ENCODE results near the gene EDAR. TPM values are rescaled to one million over a fixed set of nuclear protein-coding genes. Genes with fewer than 3 reads are reported as not detected.

The EDAR gene
- total and polyA plus RNA-seq, 10 of the 15 experiments (the other 5 are each of a cell fraction or from before 2014, with no cell fraction given): 0.04 TPM; not detected in 9

- no peaks in the 10 kb centered on the region for H4K20me1 ChIP-seq (ENCODE audit: control insufficient read depth, insufficient read depth)
- no peaks in the 10 kb centered on the region for H3K36me3 ChIP-seq (ENCODE audit: control insufficient read depth in 2 of 2, insufficient read depth in 2 of 2, low read length in 1 of 2)
- H3K9me3 ChIP-seq (replicated peaks; ENCODE audit: control insufficient read depth, insufficient read depth, low read length): no peaks in the 10 kb centered on the region
- H3K9ac ChIP-seq (ENCODE audit: control insufficient read depth, insufficient read depth, low read length): no peak overlapping the region
- H2AFZ ChIP-seq (ENCODE audit: control insufficient read depth, low read depth, low read length): no peak overlapping the region
- ChIA-PET POLR2A (no interaction called here), RAD21 (ENCODE audit: unreplicated experiment) (no interaction called here), CTCF (no interaction called here), SMC1A (ENCODE audit: uncharacterized antibody, unreplicated experiment) (no interaction called here)
- ATAC-seq: no peak
- BruUV-seq (replicated peaks): no TSS peak
- no peak overlapping the region for H3K27ac ChIP-seq (ENCODE audit: control insufficient read depth, insufficient read depth)
- DNase-seq (ENCODE audit: low read depth, low spot score): no peak
- no peak for FAIRE-seq
- WGBS (ENCODE audit: insufficient coverage, insufficient replicate concordance, low lambda C conversion rate, missing lambda C conversion rate): 59% methylated on average over 12 of the region's 12 CpGs
- no peak overlapping the region for H3K4me3 ChIP-seq
- H3K27me3 ChIP-seq (replicated peaks in 1 of 2; ENCODE audit: control insufficient read depth in 2 of 2, insufficient read depth in 2 of 2, low read length in 1 of 2): no peaks in the 10 kb centered on the region; a peak in 2 of 4 replicates
- intact Hi-C loops (cut with micrococcal nuclease; ENCODE audit: unreplicated experiment): no loop called here
- H3K79me2 ChIP-seq (ENCODE audit: control insufficient read depth, insufficient read depth, low read length): no peaks in the 10 kb centered on the region
- in situ Hi-C loops (cut with MboI): no loop called here
- H3K4me2 ChIP-seq (ENCODE audit: control insufficient read depth, insufficient read depth): no peak overlapping the region
- H3K4me1 ChIP-seq (ENCODE audit: control insufficient read depth, insufficient read depth, low read length): no peaks in the 10 kb centered on the region
- TF ChIP-seq ASH2L (IDR thresholded peaks at IDR 0.05; ENCODE audit: borderline replicate concordance, low read depth) (no peak), RUNX3 (IDR thresholded peaks at IDR 0.05; ENCODE audit: low read length) (no peak), NFYA (IDR thresholded peaks at IDR 0.05; ENCODE audit: borderline replicate concordance, low read depth, low read length) (no peak), TCF3 (IDR thresholded peaks at IDR 0.05; ENCODE audit: borderline replicate concordance, insufficient read depth, low read depth, low read length) (no peak), BHLHE40 (IDR thresholded peaks at IDR 0.05; ENCODE audit: borderline replicate concordance in 1 of 2, low read depth in 2 of 2, low read length in 1 of 2) (no peak), IKZF1 (conservative IDR thresholded peaks at IDR 0.05) (no peak)
- TF ChIP-seq, protein P1, sequence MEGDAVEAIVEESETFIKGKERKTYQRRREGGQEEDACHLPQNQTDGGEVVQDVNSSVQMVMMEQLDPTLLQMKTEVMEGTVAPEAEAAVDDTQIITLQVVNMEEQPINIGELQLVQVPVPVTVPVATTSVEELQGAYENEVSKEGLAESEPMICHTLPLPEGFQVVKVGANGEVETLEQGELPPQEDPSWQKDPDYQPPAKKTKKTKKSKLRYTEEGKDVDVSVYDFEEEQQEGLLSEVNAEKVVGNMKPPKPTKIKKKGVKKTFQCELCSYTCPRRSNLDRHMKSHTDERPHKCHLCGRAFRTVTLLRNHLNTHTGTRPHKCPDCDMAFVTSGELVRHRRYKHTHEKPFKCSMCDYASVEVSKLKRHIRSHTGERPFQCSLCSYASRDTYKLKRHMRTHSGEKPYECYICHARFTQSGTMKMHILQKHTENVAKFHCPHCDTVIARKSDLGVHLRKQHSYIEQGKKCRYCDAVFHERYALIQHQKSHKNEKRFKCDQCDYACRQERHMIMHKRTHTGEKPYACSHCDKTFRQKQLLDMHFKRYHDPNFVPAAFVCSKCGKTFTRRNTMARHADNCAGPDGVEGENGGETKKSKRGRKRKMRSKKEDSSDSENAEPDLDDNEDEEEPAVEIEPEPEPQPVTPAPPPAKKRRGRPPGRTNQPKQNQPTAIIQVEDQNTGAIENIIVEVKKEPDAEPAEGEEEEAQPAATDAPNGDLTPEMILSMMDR (IDR thresholded peaks at IDR 0.05 in 2 of 3, conservative IDR thresholded peaks at IDR 0.05 in 1 of 3; ENCODE audit: control insufficient read depth in 2 of 3, extremely low read depth in 1 of 3, insufficient read depth in 1 of 3, low read depth in 3 of 3, low read length in 3 of 3): no peak
These were observed 79.0 kb downstream of the EDAR start for GRCh38 chr2:108910011-108910431.
